ENCODE data around the gene FAU. TPM values are rescaled to one million over a fixed set of nuclear protein-coding genes. Genes with fewer than 3 reads are reported as not detected.

Gene FAU
- total and polyA plus RNA-seq, 2 of the 13 experiments (the other 11 are each of a cell fraction or from before 2014, with no cell fraction given) = 374 to 869 TPM

DNA sequence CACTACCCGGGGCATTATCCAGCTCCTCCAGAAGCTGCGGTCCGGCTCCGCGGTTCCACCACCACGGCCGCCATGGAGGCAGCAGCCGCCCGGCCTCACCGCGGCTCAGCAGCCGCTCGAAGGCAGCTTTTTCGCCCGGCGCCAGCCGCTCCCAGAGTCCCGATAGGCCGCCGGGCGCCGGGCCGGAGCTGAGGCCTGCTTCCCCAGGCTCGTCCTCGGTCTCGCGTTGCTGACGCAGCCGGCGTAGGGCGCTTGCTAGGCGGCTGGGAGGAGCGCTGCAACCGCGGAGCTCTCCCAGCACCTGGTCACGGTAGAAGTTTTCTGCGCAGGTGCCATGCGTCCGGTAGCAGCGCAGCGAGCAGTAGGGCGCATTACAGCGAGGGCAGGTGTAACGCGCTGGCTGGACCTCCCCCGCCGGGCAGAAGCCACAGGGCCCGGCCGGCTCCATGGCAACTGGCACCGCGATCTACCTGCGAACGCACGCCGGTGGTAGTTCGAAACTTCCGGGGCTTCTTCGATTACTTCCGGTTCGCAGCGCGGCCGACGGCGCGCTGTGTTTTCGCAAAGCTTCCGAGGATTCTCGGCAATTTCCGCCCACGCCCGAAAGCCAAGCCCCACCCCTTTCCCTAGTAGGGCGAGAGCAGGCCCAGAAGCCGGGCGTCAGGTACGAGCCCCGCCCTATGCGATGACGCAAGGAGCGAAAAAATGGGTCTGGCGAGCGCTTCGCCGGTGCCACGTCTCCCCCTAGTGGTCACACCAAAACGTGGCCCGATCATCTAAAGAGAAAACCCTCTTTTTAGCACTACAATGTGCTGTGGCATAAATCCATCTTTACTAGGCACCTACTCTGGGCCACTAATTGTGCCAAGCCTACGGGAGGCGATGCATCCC, 4.5 kb downstream of the FAU start, which contains the start of gene ZNHIT2 (continued):
- TF ChIP-seq ZNF362 (CRISPR knock-in tag; IDR thresholded peaks at IDR 0.05; ENCODE audit: borderline replicate concordance) (peak; percentile 73; the same call in 1 of the 2 replicates), ZBTB2 (CRISPR knock-in tag; IDR thresholded peaks at IDR 0.05; ENCODE audit: low read depth) (no peak; the same call in 1 of the 2 replicates), KLF13 (CRISPR knock-in tag; IDR thresholded peaks at IDR 0.05) (no peak), STAT5B (CRISPR knock-in tag; IDR thresholded peaks at IDR 0.05) (no peak), ZNF275 (CRISPR knock-in tag; IDR thresholded peaks at IDR 0.05; ENCODE audit: borderline replicate concordance) (no peak; the same call in 1 of the 2 replicates), ZNF441 (CRISPR knock-in tag; IDR thresholded peaks at IDR 0.05; ENCODE audit: borderline replicate concordance) (no peak), ZNF367 (CRISPR knock-in tag; IDR thresholded peaks at IDR 0.05; ENCODE audit: borderline replicate concordance) (no peak), NCOA2 (CRISPR knock-in tag; IDR thresholded peaks at IDR 0.05) (peak; percentile 47), ETS1 (CRISPR knock-in tag; IDR thresholded peaks at IDR 0.05) (no peak), PCBP2 (optimal IDR thresholded peaks at IDR 0.05; ENCODE audit: low read depth, low read length, poor library complexity, severe bottlenecking) (no peak), ZMYM2 (CRISPR knock-in tag; IDR thresholded peaks at IDR 0.05) (no peak), ATF7-NPFF (CRISPR knock-in tag; IDR thresholded peaks at IDR 0.05; ENCODE audit: low read depth) (no peak; the same call in 1 of the 2 replicates), HNRNPH1 (optimal IDR thresholded peaks at IDR 0.05; ENCODE audit: low read depth, low read length) (no peak), HNRNPUL1 (IDR thresholded peaks at IDR 0.05; ENCODE audit: low read depth, low read length) (0 out of 2 replicates have a peak, but pooled peaks have one; percentile 22), ESRRA (CRISPR knock-in tag; IDR thresholded peaks at IDR 0.05; ENCODE audit: low read depth) (no peak; the same call in 1 of the 2 replicates)
- TF ChIP-seq, protein P1, sequence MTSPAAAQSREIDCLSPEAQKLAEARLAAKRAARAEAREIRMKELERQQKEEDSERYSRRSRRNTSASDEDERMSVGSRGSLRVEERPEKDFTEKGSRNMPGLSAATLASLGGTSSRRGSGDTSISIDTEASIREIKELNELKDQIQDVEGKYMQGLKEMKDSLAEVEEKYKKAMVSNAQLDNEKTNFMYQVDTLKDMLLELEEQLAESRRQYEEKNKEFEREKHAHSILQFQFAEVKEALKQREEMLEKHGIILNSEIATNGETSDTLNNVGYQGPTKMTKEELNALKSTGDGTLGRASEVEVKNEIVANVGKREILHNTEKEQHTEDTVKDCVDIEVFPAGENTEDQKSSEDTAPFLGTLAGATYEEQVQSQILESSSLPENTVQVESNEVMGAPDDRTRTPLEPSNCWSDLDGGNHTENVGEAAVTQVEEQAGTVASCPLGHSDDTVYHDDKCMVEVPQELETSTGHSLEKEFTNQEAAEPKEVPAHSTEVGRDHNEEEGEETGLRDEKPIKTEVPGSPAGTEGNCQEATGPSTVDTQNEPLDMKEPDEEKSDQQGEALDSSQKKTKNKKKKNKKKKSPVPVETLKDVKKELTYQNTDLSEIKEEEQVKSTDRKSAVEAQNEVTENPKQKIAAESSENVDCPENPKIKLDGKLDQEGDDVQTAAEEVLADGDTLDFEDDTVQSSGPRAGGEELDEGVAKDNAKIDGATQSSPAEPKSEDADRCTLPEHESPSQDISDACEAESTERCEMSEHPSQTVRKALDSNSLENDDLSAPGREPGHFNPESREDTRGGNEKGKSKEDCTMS (CRISPR knock-in tag; conservative IDR thresholded peaks at IDR 0.05) = no peak
- TF ChIP-seq, protein P2, sequence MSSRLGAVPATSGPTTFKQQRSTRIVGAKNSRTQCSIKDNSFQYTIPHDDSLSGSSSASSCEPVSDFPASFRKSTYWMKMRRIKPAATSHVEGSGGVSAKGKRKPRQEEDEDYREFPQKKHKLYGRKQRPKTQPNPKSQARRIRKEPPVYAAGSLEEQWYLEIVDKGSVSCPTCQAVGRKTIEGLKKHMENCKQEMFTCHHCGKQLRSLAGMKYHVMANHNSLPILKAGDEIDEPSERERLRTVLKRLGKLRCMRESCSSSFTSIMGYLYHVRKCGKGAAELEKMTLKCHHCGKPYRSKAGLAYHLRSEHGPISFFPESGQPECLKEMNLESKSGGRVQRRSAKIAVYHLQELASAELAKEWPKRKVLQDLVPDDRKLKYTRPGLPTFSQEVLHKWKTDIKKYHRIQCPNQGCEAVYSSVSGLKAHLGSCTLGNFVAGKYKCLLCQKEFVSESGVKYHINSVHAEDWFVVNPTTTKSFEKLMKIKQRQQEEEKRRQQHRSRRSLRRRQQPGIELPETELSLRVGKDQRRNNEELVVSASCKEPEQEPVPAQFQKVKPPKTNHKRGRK (CRISPR knock-in tag; IDR thresholded peaks at IDR 0.05) = no peak

Data from HepG2 (cell line).